ENCODE measurements around the gene GCA.

GCA gene

DNA sequence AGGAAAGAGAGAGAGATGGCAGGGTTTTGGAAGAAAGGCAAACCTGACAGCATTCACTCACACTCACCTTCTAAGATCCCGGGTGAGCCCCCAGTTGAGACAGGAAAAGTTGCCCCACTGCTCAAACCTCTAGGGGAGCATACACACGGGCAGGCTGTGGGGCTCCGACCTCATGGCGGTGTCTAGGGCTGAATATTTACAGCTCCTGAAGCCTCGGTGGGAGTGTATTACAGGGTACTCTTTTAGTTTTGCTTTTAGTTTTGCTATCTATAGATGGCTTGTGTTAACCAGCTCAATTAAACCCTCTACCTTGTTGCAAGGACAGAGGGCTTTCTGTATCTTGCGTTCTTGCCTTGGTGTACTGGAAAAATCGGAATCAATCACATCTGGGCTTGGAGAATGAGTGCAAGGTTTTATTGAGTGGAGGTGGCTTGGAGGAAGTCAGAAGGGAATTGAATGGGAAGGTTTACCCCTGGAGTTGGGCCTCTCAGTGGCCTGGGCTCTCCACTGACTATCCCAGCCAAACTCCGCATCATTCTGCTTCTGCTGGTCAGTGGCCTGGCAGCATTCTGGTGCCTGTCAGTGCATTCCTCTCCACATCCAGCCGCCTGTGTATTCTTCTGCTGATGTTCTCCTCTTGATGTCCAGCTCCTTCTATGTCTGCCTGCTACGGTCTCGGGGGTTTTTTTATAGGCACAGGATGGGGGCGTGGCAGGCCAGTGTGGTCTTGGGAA, 15.3 kb upstream of the GCA start:
- DNase-seq, result no peak

DNA sequence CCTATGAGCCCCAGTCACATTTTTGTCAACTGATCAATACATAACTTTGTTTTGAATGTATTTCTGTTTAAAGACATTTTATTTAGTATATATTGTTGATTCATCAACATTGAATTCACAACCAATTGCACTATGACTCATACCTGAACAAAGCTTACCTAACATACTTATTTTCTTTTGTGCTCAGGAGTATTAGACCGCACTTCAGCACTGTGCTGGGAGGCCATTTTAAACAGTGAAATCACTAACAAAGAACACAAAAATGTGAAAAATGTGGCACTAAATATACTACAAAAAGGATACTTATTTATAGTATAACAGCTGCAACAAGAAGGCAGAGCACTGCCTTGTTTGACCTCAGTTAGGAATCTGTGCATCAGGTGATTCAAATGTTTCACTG, 13.1 kb upstream of the GCA start:
- DNase-seq, result no peak

DNA sequence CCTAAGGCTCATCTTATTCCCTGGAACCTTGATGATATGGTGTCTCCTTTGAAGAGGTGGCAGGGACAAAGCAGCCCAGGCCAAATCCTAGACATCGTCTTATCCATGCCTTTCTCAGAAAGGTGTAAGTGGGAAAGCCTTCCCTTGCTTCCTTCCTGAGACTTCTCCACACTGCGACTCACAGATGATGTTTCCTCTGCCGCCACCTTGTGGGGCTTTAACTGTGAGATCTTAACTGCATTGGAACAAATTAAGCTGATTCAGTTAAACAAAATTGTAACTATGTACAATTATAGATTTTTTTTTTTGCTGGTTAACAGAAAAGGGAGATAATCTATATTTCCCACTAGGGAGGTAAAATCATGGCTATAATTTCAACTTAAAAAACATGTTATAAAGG, 10.0 kb upstream of the GCA start:
- no peak for DNase-seq

DNA sequence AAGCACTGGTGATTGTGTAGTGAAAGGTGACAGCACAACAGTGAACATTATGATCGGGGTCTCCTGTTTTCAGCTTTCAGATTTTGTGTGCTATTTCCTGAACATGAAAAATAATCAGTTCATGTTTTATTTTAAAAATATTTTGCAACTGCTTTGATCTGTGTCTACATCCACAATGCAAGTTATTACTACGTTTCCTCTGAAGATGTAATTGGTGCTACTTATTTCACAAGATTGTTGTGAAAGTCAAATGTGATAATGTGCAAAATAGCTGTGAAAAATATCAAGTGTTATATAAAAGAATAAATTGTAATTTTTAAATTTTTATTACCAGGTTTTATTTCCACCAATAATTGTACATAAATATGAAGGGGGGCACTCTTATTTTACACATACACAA, 6.1 kb upstream of the GCA start:
- no peak for DNase-seq

DNA sequence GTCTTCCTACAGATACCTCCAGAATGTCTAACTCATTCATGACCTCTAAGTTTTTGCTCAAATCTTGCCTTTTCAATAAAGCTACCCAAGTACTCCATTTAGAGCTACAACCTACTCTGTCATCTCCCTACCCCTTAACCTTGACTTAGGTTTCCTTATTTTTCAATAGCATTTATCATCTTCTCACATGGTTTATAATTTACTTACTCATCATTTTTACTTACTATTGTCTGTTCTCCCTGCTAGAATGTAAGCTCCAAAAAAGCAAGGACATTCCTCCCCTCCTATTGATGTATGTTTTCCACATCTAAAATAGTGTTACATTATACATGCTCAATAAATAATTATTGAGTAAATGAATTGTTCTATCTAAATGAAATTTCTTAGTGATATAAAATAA, 3.1 kb upstream of the GCA start:
- no peak for DNase-seq

DNA sequence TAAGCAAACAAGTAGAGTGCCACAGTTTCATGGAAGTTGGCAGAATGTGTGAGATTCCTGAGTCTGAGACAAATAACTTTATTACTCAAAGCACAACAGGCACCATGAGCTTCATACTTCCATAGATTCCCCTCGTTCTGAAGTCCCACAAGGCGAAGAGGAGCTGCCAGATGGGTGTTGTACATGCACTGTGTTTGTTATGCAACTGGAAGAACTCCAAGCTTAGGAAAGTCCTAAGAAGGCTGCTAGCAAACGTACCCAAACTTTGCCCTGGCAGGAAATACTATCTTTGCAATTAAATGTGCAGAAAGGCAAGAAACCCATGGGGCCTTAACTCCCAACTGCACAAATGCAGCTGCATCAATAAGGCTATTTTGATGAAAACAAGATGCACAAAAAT, 1.6 kb upstream of the GCA start:
- DNase-seq, result no peak

DNA sequence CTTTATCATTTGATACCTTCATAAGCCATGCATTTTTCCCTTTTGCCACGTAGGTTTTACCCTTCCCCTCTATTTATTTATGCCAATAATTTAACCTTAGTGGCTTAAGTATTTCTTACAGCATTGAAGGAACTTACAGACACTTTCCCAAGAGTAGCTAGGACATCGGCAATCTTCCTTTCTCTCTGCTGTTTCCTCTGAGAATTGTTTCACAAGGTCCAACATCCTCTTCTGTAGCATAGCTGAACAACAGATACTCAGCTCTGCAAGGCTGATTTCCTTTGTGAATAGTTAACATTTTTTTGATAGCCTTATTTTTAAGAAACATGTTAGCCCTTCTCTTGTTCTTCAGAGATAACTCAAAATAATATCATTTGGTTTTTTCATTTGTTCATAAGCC, 1.1 kb upstream of the GCA start:
- no peak for DNase-seq

DNA sequence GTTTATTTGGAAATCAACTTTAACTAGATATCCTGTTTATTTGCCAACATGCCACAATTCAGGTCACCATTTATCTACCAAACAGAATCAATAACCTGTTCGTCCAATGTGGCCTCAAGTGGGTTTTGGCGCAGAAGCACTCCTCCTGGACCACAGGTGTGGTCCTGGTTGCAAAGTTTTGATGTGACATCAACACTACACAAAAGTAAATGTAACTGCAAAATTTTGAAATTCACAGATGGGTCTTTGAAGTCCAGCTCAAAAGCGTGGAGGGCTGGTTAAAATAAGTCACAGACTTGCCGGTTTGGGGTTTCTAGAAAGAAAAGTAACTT, 474 bp upstream of the GCA start:
- DNase-seq, result no peak

DNA sequence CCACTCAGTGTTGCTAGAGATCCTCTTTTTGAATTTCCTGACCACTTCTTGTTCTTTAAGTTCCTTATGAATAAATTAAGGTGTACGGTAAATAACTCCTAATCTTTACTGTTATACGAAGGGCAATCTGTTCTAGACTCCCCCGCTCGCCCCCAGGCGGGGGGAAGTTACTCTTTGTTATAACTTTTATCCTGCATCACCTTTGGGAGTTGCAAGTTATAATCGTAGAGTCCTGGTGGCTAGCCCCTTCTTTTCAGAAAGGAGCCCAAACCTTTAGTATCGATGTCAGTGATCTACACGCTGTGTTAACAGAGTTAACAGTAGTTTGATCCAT, 652 bp downstream of the GCA start:
- no peak for DNase-seq

DNA sequence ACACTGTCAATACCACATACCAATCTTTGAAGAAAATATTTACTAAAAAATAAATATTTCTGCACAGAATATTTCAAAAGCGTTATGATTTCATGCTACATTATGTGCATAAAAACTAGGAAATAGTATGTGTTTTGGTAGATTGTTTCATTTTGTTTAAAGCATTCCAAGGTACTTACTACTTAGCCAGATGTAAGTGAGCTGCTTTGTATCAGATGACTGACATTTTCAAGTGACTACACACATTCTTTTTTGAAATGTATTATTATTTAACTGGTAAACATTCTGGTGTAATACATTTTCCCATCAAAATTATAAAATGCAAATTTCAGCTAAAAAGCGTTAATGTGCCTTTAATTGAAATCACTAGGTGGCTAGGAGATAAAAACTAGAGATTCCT, 21.5 kb downstream of the GCA start:
- DNase-seq, result no peak

DNA sequence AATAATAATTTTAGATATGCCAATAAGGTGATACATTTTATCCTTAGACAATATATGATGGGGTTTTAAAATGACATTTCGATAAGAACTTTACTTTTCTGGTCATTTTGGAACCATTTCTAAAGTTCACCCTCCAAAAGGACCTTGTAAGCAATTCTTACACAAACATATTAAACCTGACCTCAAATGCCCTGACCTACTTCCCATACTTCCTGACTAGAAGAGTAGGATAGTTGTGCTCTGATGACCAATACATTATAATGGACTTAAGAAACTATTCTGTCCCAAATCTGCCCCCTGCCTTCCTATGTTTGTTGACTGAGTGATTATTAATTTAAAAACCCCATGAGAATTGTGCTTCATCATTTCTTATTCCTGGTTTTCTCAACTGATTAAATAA, 24.6 kb downstream of the GCA start:
- no peak for DNase-seq

DNA sequence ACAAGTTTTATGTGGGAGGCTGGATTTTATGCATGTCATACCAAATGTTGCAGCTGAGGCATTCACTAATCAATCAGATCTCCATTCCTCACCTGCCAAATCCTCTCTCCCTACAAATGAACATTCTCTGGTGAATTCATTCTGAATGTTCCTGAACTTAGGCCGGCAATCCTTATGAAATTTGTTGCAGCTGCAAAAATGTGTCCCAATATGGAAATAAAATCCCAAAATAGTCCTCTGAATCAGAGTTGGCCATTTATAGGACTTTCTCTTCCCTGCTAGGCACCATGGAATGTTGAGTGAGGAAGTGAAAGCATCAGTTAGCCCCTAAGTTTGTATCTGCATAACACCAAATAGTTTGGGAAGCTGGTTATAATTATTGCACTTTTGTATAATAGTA, 25.6 kb downstream of the GCA start:
- no peak for DNase-seq

DNA sequence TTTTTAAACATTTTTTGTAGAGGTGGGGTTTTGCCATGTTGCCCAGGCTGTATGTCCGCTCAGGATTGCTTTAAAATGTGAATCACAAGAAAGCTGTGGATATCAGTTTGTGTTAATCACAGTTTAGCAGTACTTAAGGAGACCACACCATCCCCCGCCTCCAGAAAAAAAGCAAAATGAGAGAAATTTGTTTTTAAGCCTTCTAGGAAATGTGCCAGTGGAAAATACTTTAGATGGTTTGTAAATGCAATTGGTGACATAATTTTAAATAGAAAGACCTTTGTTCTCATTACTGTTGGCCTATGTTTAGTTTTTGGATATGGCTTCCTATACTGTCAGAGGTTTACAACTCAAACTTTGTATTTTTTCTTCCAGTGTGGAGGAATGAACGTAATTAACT, 27.0 kb downstream of the GCA start:
- no peak for DNase-seq

DNA sequence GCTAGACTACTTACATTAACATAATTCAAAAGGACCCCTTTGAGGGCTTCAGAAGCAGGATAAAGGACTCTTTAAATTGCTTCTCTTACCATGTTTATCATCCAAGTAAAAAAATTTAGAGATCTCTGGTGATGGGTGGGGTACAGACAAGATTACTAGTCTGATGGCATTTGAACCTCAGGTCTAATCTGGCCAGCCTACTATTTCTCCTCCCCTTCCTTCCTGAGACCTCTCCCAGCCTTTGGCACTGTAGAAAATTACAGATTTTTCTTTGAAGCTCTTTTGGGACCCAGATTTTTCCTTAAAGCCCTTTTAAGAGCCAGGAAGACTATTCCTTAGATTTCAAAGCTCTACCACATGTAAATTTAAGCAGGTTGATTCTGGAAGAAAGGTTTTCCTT, 28.9 kb downstream of the GCA start:
- no peak for DNase-seq

DNA sequence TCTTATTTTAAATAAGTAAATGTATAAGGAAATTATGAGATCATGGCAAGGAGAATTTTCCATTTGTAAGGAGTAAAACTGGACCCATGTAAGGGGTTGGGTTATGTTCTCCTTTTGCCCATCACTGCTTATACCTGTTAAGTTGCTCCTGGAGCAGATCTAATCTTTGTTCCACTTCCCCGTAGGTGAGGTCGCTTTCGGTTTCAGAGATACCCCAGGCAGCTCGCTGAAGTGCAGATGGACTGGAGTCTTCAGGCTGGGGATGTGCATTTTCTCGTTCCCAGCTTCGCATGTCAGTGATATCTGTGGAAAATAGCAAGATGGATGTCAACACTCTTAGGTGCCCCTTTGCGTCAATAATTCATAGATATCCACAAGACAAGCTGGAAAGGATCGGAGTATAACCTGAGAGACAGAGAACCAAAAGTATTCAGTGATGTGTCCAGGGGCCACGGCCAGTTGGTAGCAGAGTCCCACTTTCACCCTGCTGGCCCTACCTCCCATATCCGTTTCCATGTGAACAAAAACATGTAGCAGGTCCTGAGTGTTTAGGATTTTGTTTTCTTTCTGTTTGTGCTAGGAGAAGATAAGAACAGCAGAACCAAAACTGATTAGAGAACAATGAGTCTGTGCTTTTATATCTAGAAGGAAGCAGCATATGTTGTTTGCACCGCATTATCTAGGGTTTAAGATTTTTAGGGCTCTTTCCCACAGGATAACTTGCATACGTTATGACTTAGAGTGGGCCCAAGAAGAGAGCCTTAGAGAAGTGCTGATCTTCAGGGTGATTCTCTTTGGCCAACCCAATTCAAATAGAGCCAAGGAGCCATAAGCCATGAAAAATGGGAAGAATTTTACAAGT, 36.0 kb downstream of the GCA start:
- DNase-seq, result no peak

DNA sequence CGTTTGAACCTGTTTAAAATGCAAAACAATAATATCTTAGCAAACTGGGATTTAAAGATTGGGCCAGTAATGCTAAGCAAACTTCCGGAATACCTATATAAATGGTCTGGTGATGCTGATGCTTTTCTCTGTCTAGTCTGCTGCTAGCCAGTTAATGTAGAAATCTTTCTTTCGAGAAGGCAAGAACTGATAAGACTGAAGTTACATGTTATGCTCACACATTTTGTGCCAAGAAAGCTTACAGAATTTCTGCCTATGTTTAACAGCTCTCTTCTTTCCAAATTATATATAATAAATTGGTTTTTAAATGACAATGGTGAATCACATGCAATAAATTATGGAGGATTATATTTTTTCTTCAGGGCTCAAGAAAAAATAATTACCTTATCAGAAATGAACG, 37.9 kb downstream of the GCA start:
- DNase-seq, result no peak

DNA sequence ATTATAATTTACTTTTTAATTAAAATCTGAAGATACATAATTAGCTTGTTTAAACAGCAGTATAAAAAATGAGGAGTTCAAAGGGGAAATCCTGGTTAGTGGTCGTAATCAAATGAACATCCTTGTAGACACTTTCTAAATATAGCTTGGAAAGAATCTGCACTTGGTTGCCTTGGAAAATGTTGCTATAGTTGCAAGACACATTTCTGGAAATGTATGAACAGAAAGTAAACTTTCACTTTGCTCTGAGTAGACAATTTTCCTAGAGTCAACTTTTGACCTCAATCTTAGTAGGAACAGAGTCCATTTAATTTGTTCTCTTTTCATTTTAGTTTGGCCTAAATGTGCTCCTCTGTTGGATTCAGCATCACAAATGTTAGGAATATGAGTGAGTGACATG, 38.3 kb downstream of the GCA start:
- no peak for DNase-seq

DNA sequence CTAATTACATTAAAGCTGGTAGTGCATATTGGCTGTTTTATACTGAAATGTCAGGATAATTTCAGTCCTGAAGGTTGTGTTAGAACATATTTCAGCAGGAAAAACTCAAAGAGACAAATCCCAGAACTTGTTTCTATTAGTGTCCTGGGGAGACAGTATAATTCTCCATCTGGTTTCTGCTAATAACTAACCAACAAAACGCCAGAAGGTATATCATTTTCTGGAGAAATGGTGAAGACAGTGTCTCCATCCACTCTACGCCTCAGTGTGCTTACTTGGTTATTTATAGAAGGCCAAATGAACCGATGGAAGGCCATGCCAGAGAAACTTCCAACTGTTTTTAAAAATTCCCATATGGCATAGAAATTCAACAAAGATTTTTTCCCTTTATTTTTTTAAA, 41.6 kb downstream of the GCA start:
- no peak for DNase-seq

DNA sequence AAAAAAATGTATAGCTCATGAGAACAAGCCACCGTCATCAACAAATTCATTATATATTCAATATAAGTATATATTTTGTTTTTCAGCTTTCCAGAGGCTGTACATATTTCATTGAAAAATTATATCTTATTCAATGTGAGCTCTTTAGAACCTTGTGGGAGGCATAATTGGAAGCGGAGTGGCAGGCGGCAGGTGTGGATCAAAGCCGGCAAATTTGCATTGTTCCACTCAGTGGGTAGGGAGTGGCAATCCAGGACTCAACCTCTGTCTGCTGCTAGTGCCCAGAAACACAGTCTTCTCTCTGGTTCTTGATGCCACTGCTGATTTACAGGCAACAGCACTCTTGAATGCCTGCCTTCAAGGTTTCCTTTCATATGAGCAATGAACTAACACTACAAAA, 46.9 kb downstream of the GCA start:
- no peak for DNase-seq

DNA sequence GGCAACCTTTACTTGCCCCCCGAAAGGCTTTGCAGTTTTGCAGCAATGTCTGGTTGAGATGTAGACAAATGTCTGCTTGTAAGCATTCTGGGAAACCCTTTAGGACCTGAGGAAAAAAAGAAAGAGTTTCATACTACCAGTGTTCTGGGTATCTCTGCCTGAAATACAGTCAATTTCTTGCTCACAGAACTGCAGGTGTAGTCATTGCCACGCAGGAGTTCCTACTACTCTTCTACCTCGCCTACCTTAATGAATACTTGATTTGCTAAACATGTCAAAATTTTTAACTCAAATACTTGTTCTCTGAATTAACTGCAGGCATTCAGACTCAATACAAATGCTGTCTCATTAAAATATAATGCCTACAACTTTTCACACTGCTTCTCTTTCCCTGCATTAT, 56.4 kb downstream of the GCA start:
- DNase-seq, result no peak

DNA sequence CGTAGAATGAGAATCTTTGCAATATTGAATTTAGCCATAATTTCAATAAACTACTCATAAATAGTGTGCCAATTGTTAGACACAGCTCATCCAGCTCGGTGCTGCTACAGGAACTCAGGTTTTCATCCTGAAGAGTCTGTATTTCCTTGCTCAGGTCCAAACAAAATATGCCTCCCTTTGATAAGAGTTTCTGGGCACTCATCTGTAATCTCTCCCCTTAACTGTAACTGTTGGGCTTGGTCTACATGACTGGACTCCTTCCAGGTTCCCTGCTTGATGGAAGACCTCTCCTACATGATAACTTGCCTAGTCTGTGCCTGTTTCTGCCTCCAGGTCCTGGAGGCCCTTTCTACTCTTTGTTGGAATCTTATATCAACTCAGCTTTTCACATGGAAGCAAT, 57.9 kb downstream of the GCA start:
- DNase-seq, result no peak

DNA sequence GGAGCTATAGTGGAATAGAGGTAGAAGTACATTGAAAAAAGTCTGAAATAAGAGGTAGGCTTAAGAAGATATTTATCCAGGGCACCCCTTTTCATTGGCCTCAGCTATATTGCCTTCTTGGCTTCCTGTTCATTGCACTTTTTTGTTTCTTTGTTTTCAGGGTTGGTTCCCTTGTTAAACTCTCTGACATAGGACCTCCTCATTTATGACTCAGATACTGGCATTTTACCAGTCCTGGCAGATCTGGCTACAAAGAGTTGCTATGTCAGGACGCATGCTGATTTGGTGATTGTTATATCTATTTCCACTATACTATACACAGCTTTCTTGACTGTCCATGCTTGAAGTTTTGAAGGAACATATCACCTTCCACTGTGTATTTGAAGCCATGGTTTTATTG, 60.0 kb downstream of the GCA start:
- no peak for DNase-seq

Data from central memory CD4-positive, alpha-beta T cell (primary cell).